ENCODE measurements around the gene MEIOC.

The MEIOC gene

GRCh38 chr17:44719444-44719843 lies 63.2 kb downstream of the MEIOC start:
- DNase-seq = no peak

DNA sequence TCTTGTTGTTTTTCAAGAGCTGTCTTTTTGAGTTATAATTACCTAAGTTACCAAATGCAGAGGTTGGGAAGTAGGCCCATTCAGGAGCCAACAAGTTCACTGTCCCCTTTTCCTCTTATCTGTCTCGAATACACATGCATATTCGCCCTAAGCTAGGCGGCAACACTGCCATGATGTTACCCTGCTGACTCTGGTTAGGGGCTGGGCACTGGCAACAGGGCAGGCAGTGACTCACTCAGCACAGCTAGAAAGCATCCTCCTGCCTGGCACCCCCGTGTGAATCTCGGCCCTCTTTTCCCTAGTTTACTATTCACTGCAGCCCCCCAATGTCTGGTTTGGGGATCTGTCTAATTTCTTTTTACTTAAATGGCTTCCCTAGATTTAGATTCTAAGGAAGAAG lies 66.0 kb downstream of the MEIOC start:
- no peak for DNase-seq

Measured in NCI-H446 treated with DMSO at 0.1 percent for 48 hours (cell line).